HepG2 (cell line): ENCODE measurements around the gene ASGR1. TPM values are rescaled to one million over a fixed set of nuclear protein-coding genes. Genes with fewer than 3 reads are reported as not detected.

Experiments used
- AHDC1 ChIP-seq: sonication (generic); formaldehyde crosslinking; IDR thresholded peaks from 2 replicates; pipeline ENCODE4 v1.5.1; 2020; ENCODE audit warnings: mild to moderate bottlenecking, missing genetic modification reagents, borderline replicate concordance
- AKNA ChIP-seq: sonication (generic); formaldehyde crosslinking; IDR thresholded peaks from 2 replicates; pipeline ENCODE4 v1.4.0; 2020; ENCODE audit warnings: missing genetic modification reagents, borderline replicate concordance
- ASH2L ChIP-seq: fragments of 300-600, 200-600 bp; sonication (generic); IDR thresholded peaks from 2 replicates; pipeline ENCODE4 v1.7.0; 2017; ENCODE audit warnings: low read depth, mild to moderate bottlenecking, moderate library complexity, mixed read lengths, low read length; ENCODE audit not compliant: insufficient read length
- EHMT2 ChIP-seq: fragments of 200-600 bp; sonication (generic); IDR thresholded peaks from 2 replicates; pipeline ENCODE4 v1.7.0; 2017; ENCODE audit warnings: antibody characterized with exemption, low read depth, low read length, borderline replicate concordance
- ETV6 ChIP-seq: sonication (generic); formaldehyde crosslinking; conservative IDR thresholded peaks from 2 replicates; pipeline ENCODE4 v1.4.0; 2020; ENCODE audit warnings: missing genetic modification reagents
- FLYWCH1 ChIP-seq: sonication (generic); formaldehyde crosslinking; IDR thresholded peaks from 2 replicates; pipeline ENCODE4 v1.8.1; 2023; ENCODE audit warnings: mild to moderate bottlenecking, missing genetic modification reagents
- KDM1A ChIP-seq: IDR thresholded peaks from 2 replicates; pipeline ENCODE4 v1.6.1; 2016; ENCODE audit warnings: missing compliant biosample characterization
- NCOA5 ChIP-seq: sonication (generic); formaldehyde crosslinking; IDR thresholded peaks from 2 replicates; pipeline ENCODE4 v1.4.0; 2020; ENCODE audit warnings: missing genetic modification reagents
- NFE2L2 ChIP-seq: fragments of 150-350 bp; IDR thresholded peaks from 2 replicates; pipeline ENCODE4 v1.6.1; 2014; ENCODE audit warnings: low read length
- SAFB2 ChIP-seq: sonication (generic); formaldehyde crosslinking; IDR thresholded peaks from 2 replicates; pipeline ENCODE4 v1.5.1; 2020; ENCODE audit warnings: missing genetic modification reagents, low read depth, mild to moderate bottlenecking, borderline replicate concordance
- SETDB1 ChIP-seq: sonication (generic); formaldehyde crosslinking; IDR thresholded peaks from 2 replicates; pipeline ENCODE4 v1.5.1; 2020; ENCODE audit warnings: missing genetic modification reagents, mild to moderate bottlenecking, borderline replicate concordance
- SMC3 ChIP-seq: IDR thresholded peaks from 2 replicates; pipeline ENCODE4 v1.6.1; 2011; ENCODE audit warnings: low read length, improper control_type of control experiment
- SNAPC5 ChIP-seq: sonication (generic); formaldehyde crosslinking; IDR thresholded peaks from 2 replicates; pipeline ENCODE4 v1.8.1; 2023; ENCODE audit warnings: mild to moderate bottlenecking, missing genetic modification reagents, borderline replicate concordance
- SYNCRIP ChIP-seq: fragments of 200-400 bp; formaldehyde crosslinking; IDR thresholded peaks from 2 replicates; pipeline ENCODE4 v1.6.1; 2018; ENCODE audit warnings: mild to moderate bottlenecking, low read depth, low read length; ENCODE audit not compliant: insufficient read depth
- TBP ChIP-seq: sonication (generic); formaldehyde crosslinking; IDR thresholded peaks from 2 replicates; pipeline ENCODE4 v1.5.0; 2020; ENCODE audit warnings: missing genetic modification reagents
- XBP1 ChIP-seq: sonication (generic); formaldehyde crosslinking; IDR thresholded peaks from 2 replicates; pipeline ENCODE4 v1.5.0; 2020; ENCODE audit warnings: missing genetic modification reagents
- ZEB1 ChIP-seq: IDR thresholded peaks from 2 replicates; pipeline ENCODE4 v1.6.1; 2012; ENCODE audit warnings: mild to moderate bottlenecking, low read depth, inconsistent platforms; ENCODE audit not compliant: insufficient replicate concordance
- ZNF501 ChIP-seq: sonication (generic); formaldehyde crosslinking; IDR thresholded peaks from 2 replicates; pipeline ENCODE4 v1.5.1; 2020; ENCODE audit warnings: mild to moderate bottlenecking, moderate library complexity, missing genetic modification reagents
- ZNF563 ChIP-seq: sonication (generic); formaldehyde crosslinking; IDR thresholded peaks from 2 replicates; pipeline ENCODE4 v1.8.0; 2022; ENCODE audit warnings: mild to moderate bottlenecking, moderate library complexity, missing genetic modification reagents
- ZNF589 ChIP-seq: sonication (generic); formaldehyde crosslinking; conservative IDR thresholded peaks from 2 replicates; pipeline ENCODE4 v1.8.0; 2022; ENCODE audit warnings: mild to moderate bottlenecking, moderate library complexity, missing genetic modification reagents
- ZNF629 ChIP-seq: sonication (generic); formaldehyde crosslinking; conservative IDR thresholded peaks from 2 replicates; pipeline ENCODE4 v1.5.0; 2020; ENCODE audit warnings: missing genetic modification reagents
- ZNF652 ChIP-seq: IDR thresholded peaks from 2 replicates; pipeline ENCODE4 v1.6.1; 2016; ENCODE audit warnings: low read depth, borderline replicate concordance
- polyA plus RNA-seq, 8 experiments: library from polyadenylated mRNA; depleted of rRNA in 3 of 8; stranded (reverse) in 7 of 8; unstranded in 1 of 8; fragments of >200 nt; fragmentation: Illumina TruSeq in 4 of 8; extraction: Trizol in 4 of 8; gene quantifications; 2 replicates each; pipeline versions ENCODE4 v1.2.1 to v1.2.3, GENCODE V29; 2011 to 2016; ENCODE audit warnings: low read depth in 4 of 8, missing spikeins in 1 of 8, mixed read lengths in 1 of 8; ENCODE audit not compliant: insufficient read depth in 1 of 8
- total RNA-seq, 5 experiments: library from RNA; depleted of rRNA; stranded (reverse); fragments of >200 nt; fragmentation: Illumina TruSeq; extraction: Trizol; gene quantifications; 2 replicates each; pipeline ENCODE4 v1.2.3, GENCODE V29; 2016; ENCODE audit warnings: low read depth in 1 of 5

ASGR1 gene
- total and polyA plus RNA-seq, 2 of the 13 experiments (the other 11 are each of a cell fraction or from before 2014, with no cell fraction given), result 353 to 796 TPM

GRCh38 chr17:7184091-7184488 is 4.9 kb upstream of the ASGR1 start (continued):
- TF ChIP-seq AHDC1, result 0 out of 2 replicates have a peak, but pooled peaks have one; percentile 27
- TF ChIP-seq KDM1A (CRISPR knock-in tag), result no peak
- no peak for TF ChIP-seq NFE2L2
- peak; percentile 62 for TF ChIP-seq ZNF563 (CRISPR knock-in tag)
- TF ChIP-seq SYNCRIP, result no peak
- no peak for TF ChIP-seq ASH2L
- TF ChIP-seq ZNF501 (CRISPR knock-in tag), result 0 out of 2 replicates have a peak, but pooled peaks have one; percentile 12
- TF ChIP-seq ETV6 (CRISPR knock-in tag), result no peak
- no peak for TF ChIP-seq ZEB1
- TF ChIP-seq EHMT2, result no peak
- no peak for TF ChIP-seq NCOA5 (CRISPR knock-in tag)
- no peak for TF ChIP-seq ZNF589 (CRISPR knock-in tag)
- no peak for TF ChIP-seq SMC3
- TF ChIP-seq SETDB1 (CRISPR knock-in tag), result no peak
- no peak for TF ChIP-seq ZNF629
- TF ChIP-seq XBP1 (CRISPR knock-in tag), result no peak
- TF ChIP-seq SNAPC5, result no peak
- TF ChIP-seq FLYWCH1 (CRISPR knock-in tag), result no peak
- TF ChIP-seq AKNA (CRISPR knock-in tag), result no peak
- TF ChIP-seq ZNF652 (CRISPR knock-in tag), result no peak
- TF ChIP-seq SAFB2 (CRISPR knock-in tag), result no peak
- no peak for TF ChIP-seq TBP (CRISPR knock-in tag)
